HepG2 (cell line): Measurements from ENCODE around the gene HLA-DRB5. TPM values are rescaled to one million over a fixed set of nuclear protein-coding genes. Genes with fewer than 3 reads are reported as not detected.

Source experiments
- ATAC-seq: fragments of 200-7000 bp; cut with Tn5 transposase; 3 replicates; pipeline ENCODE4 v1.9.1; 2020; ENCODE audit warnings: mild to moderate bottlenecking, moderate library complexity
- BruUV-seq: library from RNA; stranded (reverse); fragments of 400-500 nt; replicated peaks from 2 replicates; lab custom pipeline; 2021; lab: Mats Ljungman, UMichigan
- CTCF ChIA-PET: fragments of 300-600 bp; formaldehyde crosslinking; extraction: SDS; loops from one replicate; lab custom pipeline; 2021; ENCODE audit warnings: low total read pairs, inconsistent platforms, low intra/inter-chr PET ratio; lab: Yijun Ruan, JAX
- POLR2A ChIA-PET: fragments of 350-600 bp; sonication (Branson Sonifier 250); formaldehyde crosslinking; loops from one replicate; lab custom pipeline; 2020; ENCODE audit warnings: antibody characterized with exemption, inconsistent platforms; lab: Yijun Ruan, JAX
- DNase-seq: peaks from one replicate; pipeline ENCODE4 v3.0.0-alpha.2; 2015; ENCODE audit warnings: low spot score
- FAIRE-seq: peaks from 3 replicates; lab custom pipeline; 2011; peaks lifted over from hg19 to GRCh38; lab: Jason Lieb, UNC
- H2AFZ ChIP-seq: one replicate; pipeline ENCODE4 v1.6.1; 2011; ENCODE audit warnings: low read length, inconsistent platforms
- H3K27ac ChIP-seq: fragments of 300-600 bp; 3 replicates; pipeline ENCODE4 v1.8.0; 2011; ENCODE audit warnings: mixed run types, mild to moderate bottlenecking, mixed read lengths, low read length, inconsistent platforms; ENCODE audit not compliant: insufficient read depth; ENCODE audit errors: extremely low read length
- H3K27me3 ChIP-seq, 2 experiments: fragments of 200-600 bp in 1 of 2; 2 replicates in 1 of 2; 3 replicates in 1 of 2; pipeline versions ENCODE4 v1.6.0 to v1.8.0; 2011; ENCODE audit warnings: low read length in 2 of 2, mild to moderate bottlenecking in 2 of 2, moderate library complexity in 2 of 2, inconsistent platforms in 1 of 2; ENCODE audit not compliant: insufficient read depth in 2 of 2, control insufficient read depth in 1 of 2
- H3K36me3 ChIP-seq, 2 experiments: fragments of 200-600 bp in 1 of 2; replicated peaks in 1 of 2; 2 replicates in 1 of 2; 3 replicates in 1 of 2; pipeline versions ENCODE4 v1.5.1 to v1.8.0; 2011; ENCODE audit warnings: low read length in 2 of 2, inconsistent platforms in 1 of 2; ENCODE audit not compliant: insufficient read depth in 2 of 2, control insufficient read depth in 1 of 2
- H3K4me1 ChIP-seq: 2 replicates; pipeline ENCODE4 v1.5.1; 2012; ENCODE audit warnings: low read length, inconsistent platforms; ENCODE audit not compliant: insufficient read depth
- H3K4me2 ChIP-seq: 2 replicates; pipeline ENCODE4 v1.6.0; 2011; ENCODE audit warnings: low read depth, low read length, inconsistent platforms
- H3K4me3 ChIP-seq, 3 experiments: fragments of 200-600 bp in 1 of 3; sonication (generic), shearing (Covaris generic) in 1 of 3; replicated peaks in 1 of 3; 2 replicates each; pipeline ENCODE4 v1.5.1; 2011 to 2016; ENCODE audit warnings: low read length in 3 of 3, inconsistent platforms in 2 of 3, low read depth in 2 of 3, mild to moderate bottlenecking in 2 of 3, control low read depth in 1 of 3, mixed read lengths in 1 of 3; ENCODE audit not compliant: insufficient read depth in 1 of 3
- H3K79me2 ChIP-seq: one replicate; pipeline ENCODE4 v1.6.1; 2011; ENCODE audit warnings: low read length, inconsistent platforms; ENCODE audit not compliant: insufficient read depth
- H3K9ac ChIP-seq: 2 replicates; pipeline ENCODE4 v1.6.0; 2011; ENCODE audit warnings: mild to moderate bottlenecking, low read depth, low read length, inconsistent platforms; ENCODE audit not compliant: insufficient read depth
- H3K9me3 ChIP-seq: 2 replicates; pipeline ENCODE4 v1.5.1; 2012; ENCODE audit warnings: mild to moderate bottlenecking, low read length
- H4K20me1 ChIP-seq: 2 replicates; pipeline ENCODE4 v1.6.0; 2011; ENCODE audit warnings: inconsistent platforms, mild to moderate bottlenecking, low read length, moderate library complexity; ENCODE audit not compliant: insufficient read depth
- ATF7 ChIP-seq, 2 experiments: fragments of 450-650 bp in 1 of 2; sonication (generic) in 1 of 2; formaldehyde crosslinking in 1 of 2; IDR thresholded peaks; 2 replicates each; pipeline versions ENCODE4 v1.4.0 to v1.6.1; 2016 to 2020; ENCODE audit warnings: antibody characterized with exemption in 1 of 2, mild to moderate bottlenecking in 1 of 2, missing genetic modification reagents in 1 of 2
- CCAR2 ChIP-seq: fragments of 200-400 bp; formaldehyde crosslinking; optimal IDR thresholded peaks from 2 replicates; pipeline ENCODE3; 2018; ENCODE audit warnings: low read depth, mild to moderate bottlenecking, low read length, moderate library complexity
- FOXO4 ChIP-seq: sonication (generic); formaldehyde crosslinking; conservative IDR thresholded peaks from 2 replicates; pipeline ENCODE4 v1.8.1; 2023; ENCODE audit warnings: missing genetic modification reagents
- GABPB1 ChIP-seq: IDR thresholded peaks from 2 replicates; pipeline ENCODE4 v1.6.1; 2016; ENCODE audit warnings: mild to moderate bottlenecking, missing genetic modification reagents, moderate library complexity, missing compliant biosample characterization
- HNRNPL ChIP-seq: fragments of 200-400 bp; formaldehyde crosslinking; IDR thresholded peaks from 2 replicates; pipeline ENCODE4 v1.6.1; 2017; ENCODE audit warnings: mild to moderate bottlenecking, low read depth, low read length
- JARID2 ChIP-seq: sonication (generic); formaldehyde crosslinking; IDR thresholded peaks from 2 replicates; pipeline ENCODE4 v1.8.1; 2023; ENCODE audit warnings: missing genetic modification reagents, inconsistent platforms; ENCODE audit not compliant: insufficient replicate concordance
- KLF9 ChIP-seq: IDR thresholded peaks from 2 replicates; pipeline ENCODE4 v1.6.1; 2016; ENCODE audit warnings: low read depth
- PAX8 ChIP-seq: sonication (generic); formaldehyde crosslinking; IDR thresholded peaks from 2 replicates; pipeline ENCODE4 v1.8.0; 2022; ENCODE audit warnings: mild to moderate bottlenecking, missing genetic modification reagents, borderline replicate concordance
- TOPORS ChIP-seq: sonication (generic); formaldehyde crosslinking; IDR thresholded peaks from 2 replicates; pipeline ENCODE4 v1.8.0; 2023; ENCODE audit warnings: mild to moderate bottlenecking, missing genetic modification reagents
- ZNF512B ChIP-seq: sonication (generic); formaldehyde crosslinking; IDR thresholded peaks from 2 replicates; pipeline ENCODE4 v1.5.1; 2020; ENCODE audit warnings: missing genetic modification reagents, mild to moderate bottlenecking, borderline replicate concordance
- ZNF768 ChIP-seq: sonication (generic); formaldehyde crosslinking; IDR thresholded peaks from 2 replicates; pipeline ENCODE4 v1.4.0; 2020; ENCODE audit warnings: missing genetic modification reagents
- WGBS: methylation state at CpG from one replicate; pipeline ENCODE4 v1.1.6; 2017; ENCODE audit warnings: low lambda C conversion rate; 5-methylcytosine and 5-hydroxymethylcytosine counted together
- in situ Hi-C: cut with HindIII; loops from 2 replicates; pipeline ENCODE4 v1.10.0; 2017; ENCODE audit warnings: low pct_unique_long_range_greater_than_20kb; ENCODE audit not compliant: extremely low pct_ligation_motif_present
- intact Hi-C: fragments of 100-400 bp; cut with micrococcal nuclease; formaldehyde crosslinking; loops from one replicate; pipeline ENCODE4 v1.10.0; 2022; ENCODE audit not compliant: unreplicated experiment
- polyA plus RNA-seq, 8 experiments: library from polyadenylated mRNA; depleted of rRNA in 3 of 8; stranded (reverse) in 7 of 8; unstranded in 1 of 8; fragments of >200 nt; fragmentation: Illumina TruSeq in 4 of 8; extraction: Trizol in 4 of 8; gene quantifications; 2 replicates each; pipeline versions ENCODE4 v1.2.1 to v1.2.3, GENCODE V29; 2011 to 2016; ENCODE audit warnings: low read depth in 4 of 8, missing spikeins in 1 of 8, mixed read lengths in 1 of 8; ENCODE audit not compliant: insufficient read depth in 1 of 8
- total RNA-seq, 5 experiments: library from RNA; depleted of rRNA; stranded (reverse); fragments of >200 nt; fragmentation: Illumina TruSeq; extraction: Trizol; gene quantifications; 2 replicates each; pipeline ENCODE4 v1.2.3, GENCODE V29; 2016; ENCODE audit warnings: low read depth in 1 of 5
- TF ChIP-seq, protein P1 (sequence below): IDR thresholded peaks from 2 replicates; pipeline ENCODE4 v1.6.1; 2018; ENCODE audit warnings: missing genetic modification reagents
- TF ChIP-seq, protein P2 (sequence below): sonication (generic); formaldehyde crosslinking; IDR thresholded peaks from 2 replicates; pipeline ENCODE4 v1.4.0; 2020; ENCODE audit warnings: missing genetic modification reagents

Gene HLA-DRB5
- total and polyA plus RNA-seq, 2 of the 13 experiments (the other 11 are each of a cell fraction or from before 2014, with no cell fraction given): not detected

GRCh38 chr6:32570363-32570905 lies 40.3 kb upstream of the HLA-DRB5 start:
- no peaks in the 10 kb centered on the region for H3K9me3 ChIP-seq
- no peaks in the 10 kb centered on the region for H3K36me3 ChIP-seq
- intact Hi-C loops (loop anchor here (2.0 kb wide), 1 partner anchor 42 kb away; no protein-coding TSS in a partner anchor), in situ Hi-C loops (loop anchor here (5.0 kb wide), 1 partner anchor 58 kb away; no protein-coding TSS in a partner anchor)
- ATAC-seq (no peak), DNase-seq (no peak), FAIRE-seq (no peak)
- H3K4me3 ChIP-seq: no peak overlapping the region
- no peaks in the 10 kb centered on the region for H3K4me1 ChIP-seq
- 0% methylated on average over 4 of the region's 4 CpGs for WGBS
- ChIA-PET CTCF (no interaction called here), POLR2A (no interaction called here)
- no peak overlapping the region for H3K9ac ChIP-seq
- no peaks in the 10 kb centered on the region for H4K20me1 ChIP-seq
- no TSS peak for BruUV-seq
- no peak overlapping the region for H2AFZ ChIP-seq
- no peaks in the 10 kb centered on the region for H3K27me3 ChIP-seq
- H3K4me2 ChIP-seq: no peak overlapping the region
- H3K27ac ChIP-seq: no peak overlapping the region
- no peaks in the 10 kb centered on the region for H3K79me2 ChIP-seq
- TF ChIP-seq ZNF768 (CRISPR knock-in tag) (no peak), TOPORS (no peak), PAX8 (no peak), JARID2 (no peak), FOXO4 (CRISPR knock-in tag) (no peak), ZNF512B (CRISPR knock-in tag) (no peak), HNRNPL (no peak), ATF7 (IDR thresholded peaks at IDR 0.05) (no peak), ATF7 (CRISPR knock-in tag; IDR thresholded peaks at IDR 0.05) (no peak), KLF9 (no peak), CCAR2 (no peak), GABPB1 (CRISPR knock-in tag) (no peak)
- TF ChIP-seq, protein P1, sequence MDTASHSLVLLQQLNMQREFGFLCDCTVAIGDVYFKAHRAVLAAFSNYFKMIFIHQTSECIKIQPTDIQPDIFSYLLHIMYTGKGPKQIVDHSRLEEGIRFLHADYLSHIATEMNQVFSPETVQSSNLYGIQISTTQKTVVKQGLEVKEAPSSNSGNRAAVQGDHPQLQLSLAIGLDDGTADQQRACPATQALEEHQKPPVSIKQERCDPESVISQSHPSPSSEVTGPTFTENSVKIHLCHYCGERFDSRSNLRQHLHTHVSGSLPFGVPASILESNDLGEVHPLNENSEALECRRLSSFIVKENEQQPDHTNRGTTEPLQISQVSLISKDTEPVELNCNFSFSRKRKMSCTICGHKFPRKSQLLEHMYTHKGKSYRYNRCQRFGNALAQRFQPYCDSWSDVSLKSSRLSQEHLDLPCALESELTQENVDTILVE: no peak
- TF ChIP-seq, protein P2, sequence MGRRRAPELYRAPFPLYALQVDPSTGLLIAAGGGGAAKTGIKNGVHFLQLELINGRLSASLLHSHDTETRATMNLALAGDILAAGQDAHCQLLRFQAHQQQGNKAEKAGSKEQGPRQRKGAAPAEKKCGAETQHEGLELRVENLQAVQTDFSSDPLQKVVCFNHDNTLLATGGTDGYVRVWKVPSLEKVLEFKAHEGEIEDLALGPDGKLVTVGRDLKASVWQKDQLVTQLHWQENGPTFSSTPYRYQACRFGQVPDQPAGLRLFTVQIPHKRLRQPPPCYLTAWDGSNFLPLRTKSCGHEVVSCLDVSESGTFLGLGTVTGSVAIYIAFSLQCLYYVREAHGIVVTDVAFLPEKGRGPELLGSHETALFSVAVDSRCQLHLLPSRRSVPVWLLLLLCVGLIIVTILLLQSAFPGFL (CRISPR knock-in tag): no peak
- TF ChIP-seq, all 625 proteins: peak for 0
